Body of pancreas (tissue), 4 donors: ENCODE data around the gene ARHGEF11.

Source experiments
- CTCF ChIP-seq, 7 experiments: fragments of 450-650 bp in 4 of 7; fragments of 200-600 bp in 3 of 7; sonication (generic) in 3 of 7; IDR thresholded peaks; one replicate each; pipeline ENCODE4 v1.5.1; 2016 to 2019; ENCODE audit warnings: antibody characterized with exemption in 7 of 7
- POLR2A ChIP-seq, 3 donors: fragments of 450-650 bp; IDR thresholded peaks; one replicate each; pipeline ENCODE4 v1.6.1; 2016; ENCODE audit warnings: antibody characterized with exemption in 3 of 3, mild to moderate bottlenecking in 2 of 3

GRCh38 chr1:156911577-156912298 is 133.8 kb downstream of the ARHGEF11 start:
- TF ChIP-seq CTCF (IDR thresholded peaks at IDR 0.05) (no peak), POLR2A (IDR thresholded peaks at IDR 0.05) (no peak)
